VCaP (cell line): ENCODE data around the gene FOSB.
"Not testable (repeated sequence)": the region's sequence is repeated elsewhere in the genome, so short reads cannot be mapped to it uniquely, and the experiment has no call there.

Experiments used
- H3K27ac ChIP-seq: fragments of 450-650 bp; 2 replicates; pipeline ENCODE4 v1.5.1; 2017
- TF ChIP-seq, protein P1 (sequence below): fragments of 450-650 bp; conservative IDR thresholded peaks from 2 replicates; pipeline ENCODE4 v1.5.1; 2017; ENCODE audit warnings: mild to moderate bottlenecking, moderate library complexity

The FOSB gene

DNA sequence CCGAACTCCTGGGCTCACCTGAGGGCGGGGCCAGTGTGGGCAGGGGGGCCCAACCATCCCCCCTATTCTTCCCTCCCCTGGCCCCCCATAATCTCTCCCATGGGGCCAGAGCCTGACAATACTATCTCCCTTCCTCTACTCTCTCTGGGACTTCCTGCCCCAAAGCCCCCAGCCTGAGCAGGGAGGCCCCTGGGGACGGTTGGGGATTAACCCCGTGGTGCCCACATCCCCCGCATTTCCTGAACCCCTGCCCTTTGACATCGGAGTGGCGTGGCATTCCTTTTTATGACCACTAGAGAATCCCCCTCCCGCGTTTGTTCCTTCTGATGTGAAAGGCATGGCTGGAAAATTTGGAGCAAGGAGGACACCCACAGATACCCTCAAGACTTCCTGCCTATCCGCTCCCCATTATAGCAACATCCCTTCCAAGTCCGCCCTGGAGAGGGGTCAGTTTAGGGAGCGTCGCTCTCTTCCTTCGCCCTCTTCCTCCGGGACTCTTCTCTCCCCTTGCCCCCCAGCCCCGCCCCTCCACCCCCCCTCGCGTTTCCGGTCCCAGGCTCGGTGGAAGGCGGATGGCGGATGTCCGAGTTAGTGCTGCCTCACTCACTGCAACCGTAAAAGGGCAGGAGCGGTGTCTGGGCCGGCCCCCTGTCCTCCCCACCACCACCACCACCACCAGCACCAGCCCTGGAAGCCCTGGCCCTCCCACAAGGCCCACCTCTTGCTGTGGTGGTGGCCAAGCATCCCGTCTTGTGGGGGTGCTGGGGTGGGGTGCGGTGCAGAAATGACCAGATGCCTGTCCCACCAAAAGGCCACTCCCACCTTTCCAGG, 41.3 kb downstream of the FOSB start:
- TF ChIP-seq, protein P1, sequence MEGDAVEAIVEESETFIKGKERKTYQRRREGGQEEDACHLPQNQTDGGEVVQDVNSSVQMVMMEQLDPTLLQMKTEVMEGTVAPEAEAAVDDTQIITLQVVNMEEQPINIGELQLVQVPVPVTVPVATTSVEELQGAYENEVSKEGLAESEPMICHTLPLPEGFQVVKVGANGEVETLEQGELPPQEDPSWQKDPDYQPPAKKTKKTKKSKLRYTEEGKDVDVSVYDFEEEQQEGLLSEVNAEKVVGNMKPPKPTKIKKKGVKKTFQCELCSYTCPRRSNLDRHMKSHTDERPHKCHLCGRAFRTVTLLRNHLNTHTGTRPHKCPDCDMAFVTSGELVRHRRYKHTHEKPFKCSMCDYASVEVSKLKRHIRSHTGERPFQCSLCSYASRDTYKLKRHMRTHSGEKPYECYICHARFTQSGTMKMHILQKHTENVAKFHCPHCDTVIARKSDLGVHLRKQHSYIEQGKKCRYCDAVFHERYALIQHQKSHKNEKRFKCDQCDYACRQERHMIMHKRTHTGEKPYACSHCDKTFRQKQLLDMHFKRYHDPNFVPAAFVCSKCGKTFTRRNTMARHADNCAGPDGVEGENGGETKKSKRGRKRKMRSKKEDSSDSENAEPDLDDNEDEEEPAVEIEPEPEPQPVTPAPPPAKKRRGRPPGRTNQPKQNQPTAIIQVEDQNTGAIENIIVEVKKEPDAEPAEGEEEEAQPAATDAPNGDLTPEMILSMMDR = no peak
- peak overlapping the region; percentile 80; the same call in 1 of the 2 replicates for H3K27ac ChIP-seq

DNA sequence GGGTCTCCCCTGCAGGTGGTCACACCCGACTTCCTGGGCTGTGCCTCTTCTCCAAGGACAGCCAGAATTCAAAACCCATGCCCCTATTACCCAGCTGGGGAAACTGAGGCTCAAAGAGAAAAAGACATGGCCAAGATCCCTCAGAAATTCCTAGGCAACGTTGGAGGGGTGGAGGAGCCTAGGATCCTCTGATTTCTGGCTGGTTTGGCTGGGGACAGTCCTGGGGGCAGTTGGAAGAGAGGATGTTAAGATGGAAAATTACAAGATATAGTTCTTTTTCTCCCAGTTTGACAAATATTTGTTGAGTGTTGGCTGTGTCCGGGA, 41.9 kb downstream of the FOSB start:
- TF ChIP-seq, protein P1 = no peak
- peak overlapping the region; percentile 80; the same call in 1 of the 2 replicates for H3K27ac ChIP-seq

DNA sequence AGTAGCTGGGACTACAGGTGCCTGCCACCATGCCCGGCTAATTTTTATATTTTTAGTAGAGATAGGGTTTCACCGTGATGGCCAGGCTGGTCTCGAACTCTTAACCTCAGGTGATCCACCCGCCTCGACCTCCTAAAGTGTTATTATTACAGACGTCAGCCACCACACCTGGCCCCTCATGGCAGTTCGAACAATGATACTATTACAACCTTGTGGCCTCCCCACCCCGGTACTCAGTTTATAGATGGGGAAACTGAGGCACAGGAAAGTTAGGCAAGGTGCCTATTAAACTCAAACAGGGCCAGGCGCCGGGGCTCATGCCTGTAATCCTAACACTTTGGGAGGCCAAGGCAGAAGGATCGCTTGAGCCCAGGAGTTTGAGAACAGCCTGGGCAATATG, 42.6 kb downstream of the FOSB start:
- not testable (repeated sequence) for H3K27ac ChIP-seq

DNA sequence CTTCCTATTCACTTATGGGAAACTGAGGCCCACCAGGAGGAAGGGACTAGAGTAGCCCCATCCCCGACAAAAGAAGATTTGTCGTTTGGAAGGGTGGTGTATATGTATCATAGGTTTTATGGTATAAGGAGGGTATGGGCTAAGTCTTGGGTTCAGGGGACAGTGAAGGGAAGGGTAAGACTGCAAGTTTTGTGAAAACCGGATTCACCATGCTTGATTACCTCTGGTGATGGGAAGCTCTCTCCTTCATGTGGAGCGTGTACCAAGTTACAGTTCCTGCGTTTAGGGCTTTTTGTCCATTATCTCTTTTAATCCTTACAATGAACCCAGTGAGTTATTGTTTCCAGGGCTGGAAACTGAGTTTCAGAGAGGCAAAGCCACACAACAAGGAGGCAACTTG, 43.3 kb downstream of the FOSB start:
- TF ChIP-seq, protein P1 = no peak
- H3K27ac ChIP-seq = no peak overlapping the region

DNA sequence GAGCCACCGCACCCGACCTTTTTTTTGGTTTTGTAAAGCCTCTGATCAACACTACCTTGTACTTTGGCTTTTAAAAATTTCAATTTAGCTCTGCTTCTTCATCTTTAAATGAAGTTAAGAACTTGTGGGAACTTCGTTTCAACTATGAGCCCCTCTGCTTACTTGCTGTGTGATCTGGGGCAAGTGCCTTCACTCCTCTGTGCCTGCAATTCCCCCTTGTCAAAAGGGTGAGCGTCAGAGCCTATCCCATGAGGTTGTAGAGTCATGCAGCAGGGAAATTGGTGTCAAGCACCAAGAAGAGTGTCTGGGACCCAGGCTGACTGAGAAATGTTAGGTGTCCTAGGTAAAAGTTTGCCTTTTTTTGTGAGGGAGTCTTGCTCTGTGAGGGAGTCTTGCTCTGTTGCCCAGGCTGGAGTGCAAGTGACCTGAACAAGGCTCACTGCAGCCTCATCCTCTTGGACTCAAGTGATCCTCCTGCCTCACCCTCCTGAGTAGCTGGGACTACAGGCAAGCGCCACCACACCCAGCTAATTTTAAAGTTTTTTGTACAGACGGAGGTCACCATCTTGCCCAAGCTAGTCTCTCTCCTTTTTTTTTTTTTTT, 45.2 kb downstream of the FOSB start:
- H3K27ac ChIP-seq = no peak overlapping the region
- TF ChIP-seq, protein P1 = no peak

DNA sequence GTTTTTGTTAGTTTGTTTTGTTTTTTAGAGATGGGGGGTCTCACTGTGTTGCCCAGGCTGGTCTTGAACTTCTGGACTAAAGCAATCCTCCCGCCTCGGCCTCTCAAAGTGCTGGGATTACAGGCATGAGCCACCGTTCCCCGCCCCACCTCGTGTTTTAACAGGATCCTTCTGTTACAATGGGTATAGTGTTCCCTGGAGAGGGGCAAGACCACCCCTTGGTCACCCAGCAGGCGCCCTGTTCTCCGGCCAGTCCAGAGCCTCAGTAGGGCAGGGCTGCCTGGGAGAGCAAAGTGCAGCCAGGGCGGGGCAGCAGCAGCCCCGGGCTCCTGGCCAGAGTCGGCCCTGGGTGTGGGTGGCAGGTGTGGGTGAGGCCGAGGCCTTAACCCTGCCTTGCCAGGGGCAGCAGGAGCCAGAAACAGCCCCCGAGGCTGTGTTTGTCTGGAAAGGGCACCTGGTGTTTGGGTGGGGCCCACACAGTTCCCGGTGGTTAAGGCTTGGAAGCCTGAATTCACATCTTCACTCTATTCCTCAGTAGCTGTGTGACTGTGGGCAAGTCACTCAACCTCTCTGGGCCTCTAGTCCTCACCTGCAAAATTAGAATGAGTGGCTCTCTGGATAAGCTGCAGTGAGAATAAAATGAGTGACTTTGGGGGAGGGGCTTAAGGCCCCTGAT, 46.7 kb downstream of the FOSB start:
- TF ChIP-seq, protein P1 = no peak
- H3K27ac ChIP-seq = no peak overlapping the region

DNA sequence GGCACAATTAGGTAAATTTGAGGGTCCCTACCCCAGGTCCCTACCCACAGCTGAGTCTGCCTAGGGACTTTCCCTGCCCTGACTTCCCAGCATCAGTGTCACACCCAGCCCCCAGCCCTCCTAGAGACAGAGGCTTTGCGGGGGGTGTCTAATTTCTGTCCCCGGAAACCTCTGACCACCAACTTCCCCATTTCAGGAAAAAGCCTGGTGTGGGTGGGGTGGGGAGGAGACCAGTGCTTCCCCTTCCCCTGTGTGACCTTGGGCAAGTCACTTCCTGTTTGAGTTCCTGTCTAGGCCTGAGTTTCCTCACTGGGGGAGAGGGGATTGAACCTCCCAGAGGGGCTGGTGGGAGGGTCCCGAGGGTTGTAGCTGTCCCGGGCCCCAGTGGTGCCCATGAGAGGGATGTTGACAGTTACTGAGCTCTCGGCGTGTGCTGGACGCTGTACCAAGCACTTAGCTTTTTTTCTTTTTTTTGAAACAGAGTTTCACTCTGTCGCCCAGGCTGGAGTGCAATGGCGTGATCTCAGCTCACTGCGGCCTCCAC, 47.4 kb downstream of the FOSB start:
- H3K27ac ChIP-seq = no peak overlapping the region
- TF ChIP-seq, protein P1 = no peak
